SK-N-SH (cell line): ENCODE results near the gene RNGTT.

Source experiments
- CTCF ChIP-seq: fragments of 200-600 bp; sonication (generic); IDR thresholded peaks from 2 replicates; pipeline ENCODE4 v1.6.1; 2017; ENCODE audit warnings: antibody characterized with exemption, mild to moderate bottlenecking, moderate library complexity
- YY1 ChIP-seq: IDR thresholded peaks from 2 replicates; pipeline ENCODE4 v1.4.0; 2012; ENCODE audit warnings: low read depth, mild to moderate bottlenecking

DNA sequence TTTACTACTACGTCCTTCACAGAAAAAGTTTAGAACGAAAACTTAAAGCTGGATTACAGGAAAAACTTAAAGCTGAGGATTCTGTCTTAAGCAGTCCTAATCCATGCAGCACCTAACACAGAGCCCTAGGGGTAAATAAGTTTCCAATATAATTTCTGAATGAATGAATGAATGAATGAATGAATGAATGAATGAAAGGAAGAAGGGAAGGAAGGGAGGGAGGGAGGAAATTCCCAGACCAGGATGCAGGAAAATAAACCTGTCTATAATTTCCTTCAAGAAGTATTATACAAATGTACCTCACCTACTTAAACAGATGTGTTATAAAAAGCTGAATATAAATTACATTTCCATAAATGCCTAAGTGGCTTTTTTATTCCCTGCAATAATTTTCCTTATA, 83.4 kb downstream of the RNGTT start:
- TF ChIP-seq YY1, result no peak
- no peak for TF ChIP-seq CTCF
